Fibroblast of lung (primary cell): ENCODE measurements around the gene CCDC102A. TPM values are rescaled to one million over a fixed set of nuclear protein-coding genes. Genes with fewer than 3 reads are reported as not detected.

Source experiments
- DNase-seq, 2 donors: peaks; one replicate each; pipeline versions ENCODE4 v3.0.0 to v3.0.0-alpha.2; 2010; ENCODE audit warnings: low read depth in 2 of 2
- H2AFZ ChIP-seq: 2 replicates; pipeline ENCODE4 v1.5.1; 2012; ENCODE audit warnings: low read length, control low read depth, inconsistent platforms
- H3K27ac ChIP-seq: 2 replicates; pipeline ENCODE4 v1.5.1; 2011; ENCODE audit warnings: low read length, control low read depth; ENCODE audit not compliant: insufficient read depth
- H3K27me3 ChIP-seq: 2 replicates; pipeline ENCODE4 v1.5.1; 2011; ENCODE audit warnings: mild to moderate bottlenecking, low read length; ENCODE audit not compliant: control insufficient read depth, insufficient read depth
- H3K36me3 ChIP-seq: 2 replicates; pipeline ENCODE4 v1.5.1; 2011; ENCODE audit warnings: low read length; ENCODE audit not compliant: control insufficient read depth, insufficient read depth
- H3K4me1 ChIP-seq: 2 replicates; pipeline ENCODE4 v1.5.1; 2011; ENCODE audit warnings: low read length; ENCODE audit not compliant: control insufficient read depth, insufficient read depth; ENCODE audit errors: extremely low read depth
- H3K4me2 ChIP-seq: 2 replicates; pipeline ENCODE4 v1.5.1; 2011; ENCODE audit warnings: low read length, control low read depth; ENCODE audit not compliant: insufficient read depth; ENCODE audit errors: extremely low read depth
- H3K4me3 ChIP-seq, 4 experiments: fragments of 200-600 bp in 1 of 4; sonication (generic) in 1 of 4; replicated peaks in 1 of 4; 2 replicates each; pipeline ENCODE4 v1.5.1; 2011 to 2016; ENCODE audit warnings: low read length in 4 of 4, low read depth in 3 of 4, mild to moderate bottlenecking in 3 of 4, control low read depth in 2 of 4, inconsistent platforms in 1 of 4, mixed read lengths in 1 of 4; ENCODE audit not compliant: insufficient read depth in 1 of 4; ENCODE audit errors: control extremely low read depth in 1 of 4
- H3K79me2 ChIP-seq: 2 replicates; pipeline ENCODE4 v1.5.1; 2012; ENCODE audit warnings: mild to moderate bottlenecking, low read length, inconsistent platforms; ENCODE audit not compliant: control insufficient read depth, insufficient read depth
- H3K9ac ChIP-seq: 2 replicates; pipeline ENCODE4 v1.5.1; 2011; ENCODE audit warnings: mild to moderate bottlenecking, low read length, control low read depth; ENCODE audit not compliant: insufficient read depth
- H3K9me3 ChIP-seq: 2 replicates; pipeline ENCODE4 v1.5.1; 2012; ENCODE audit warnings: low read depth, low read length; ENCODE audit not compliant: control insufficient read depth, insufficient read depth
- H4K20me1 ChIP-seq: 2 replicates; pipeline ENCODE4 v1.5.1; 2011; ENCODE audit warnings: low read length; ENCODE audit not compliant: control insufficient read depth, insufficient read depth; ENCODE audit errors: extremely low read depth
- CTCF ChIP-seq, 2 donors: IDR thresholded peaks in 1 of 2; conservative IDR thresholded peaks in 1 of 2; 1 replicate in 1 of 2; 2 replicates in 1 of 2; pipeline ENCODE4 v1.5.1; 2011 to 2012; ENCODE audit warnings: low read length in 2 of 2, control low read depth in 1 of 2, inconsistent platforms in 1 of 2, low read depth in 1 of 2, mild to moderate bottlenecking in 1 of 2
- EZH2 ChIP-seq: IDR thresholded peaks from 2 replicates; pipeline ENCODE4 v1.5.1; 2012; ENCODE audit warnings: low read length, control low read depth, mild to moderate bottlenecking; ENCODE audit errors: missing control alignments
- polyA plus RNA-seq, 2 donors: library from polyadenylated mRNA; depleted of rRNA in 1 of 2; stranded (reverse) in 1 of 2; unstranded in 1 of 2; fragments of >200 nt; gene quantifications; 2 replicates each; pipeline ENCODE4 v1.2.1, GENCODE V29; 2011 to 2012; ENCODE audit warnings: missing spikeins in 1 of 2
- total RNA-seq: library from RNA; depleted of rRNA; stranded (reverse); fragments of >200 nt; gene quantifications from 2 replicates; pipeline ENCODE4 v1.2.1, GENCODE V29; 2014

Gene CCDC102A
- total and polyA plus RNA-seq, 2 donors (not counting 1 experiment from before 2014, with no cell fraction given), result 7.1 to 16.7 TPM

- H2AFZ ChIP-seq, result no peak overlapping the region
- H4K20me1 ChIP-seq, result no peaks in the 10 kb centered on the region
- no peak overlapping the region for H3K4me3 ChIP-seq
- H3K9me3 ChIP-seq, result no peaks in the 10 kb centered on the region
- H3K27ac ChIP-seq, result no peak overlapping the region
- H3K36me3 ChIP-seq, result peaks cover 22% of the 10 kb centered on the region
- H3K9ac ChIP-seq, result no peak overlapping the region
- H3K4me2 ChIP-seq, result no peak overlapping the region
- H3K27me3 ChIP-seq, result no peaks in the 10 kb centered on the region
- no peaks in the 10 kb centered on the region for H3K79me2 ChIP-seq
- TF ChIP-seq EZH2, result no peak
- no peak for TF ChIP-seq CTCF (conservative IDR thresholded peaks at IDR 0.05 in 1 of 2, IDR thresholded peaks at IDR 0.05 in 1 of 2; ENCODE audit: low read depth in 1 of 2, low read length in 2 of 2)
- H3K4me1 ChIP-seq, result peaks cover 4% of the 10 kb centered on the region
- no peak for DNase-seq
Measured at GRCh38 chr16:57473176-57473840, 63.1 kb downstream of the CCDC102A start.

GRCh38 chr16:57472665-57473060 lies 63.7 kb downstream of the CCDC102A start:
- no peaks in the 10 kb centered on the region for H3K27me3 ChIP-seq
- TF ChIP-seq CTCF (conservative IDR thresholded peaks at IDR 0.05 in 1 of 2, IDR thresholded peaks at IDR 0.05 in 1 of 2; ENCODE audit: low read depth in 1 of 2, low read length in 2 of 2) (no peak), EZH2 (no peak)
- peaks cover 4% of the 10 kb centered on the region for H3K4me1 ChIP-seq
- no peak overlapping the region for H3K9ac ChIP-seq
- no peaks in the 10 kb centered on the region for H4K20me1 ChIP-seq
- H3K4me3 ChIP-seq, result no peak overlapping the region
- peaks cover 22% of the 10 kb centered on the region for H3K36me3 ChIP-seq
- no peak overlapping the region for H3K4me2 ChIP-seq
- no peak overlapping the region for H3K27ac ChIP-seq
- no peak for DNase-seq
- no peaks in the 10 kb centered on the region for H3K79me2 ChIP-seq
- no peak overlapping the region for H2AFZ ChIP-seq
- H3K9me3 ChIP-seq, result no peaks in the 10 kb centered on the region

GRCh38 chr16:57471852-57472664 lies 64.3 kb downstream of the CCDC102A start:
- peak in 1 of 2 donors; percentile 4 for DNase-seq

More at GRCh38 chr16:57471852-57472664, 64.3 kb downstream of the CCDC102A start:
- peaks cover 4% of the 10 kb centered on the region for H3K4me1 ChIP-seq
- H3K4me2 ChIP-seq, result no peak overlapping the region
- no peak overlapping the region for H2AFZ ChIP-seq
- H3K9ac ChIP-seq, result no peak overlapping the region
- H3K27me3 ChIP-seq, result no peaks in the 10 kb centered on the region
- H3K4me3 ChIP-seq, result no peak overlapping the region
- no peaks in the 10 kb centered on the region for H3K9me3 ChIP-seq
- TF ChIP-seq EZH2 (no peak), CTCF (conservative IDR thresholded peaks at IDR 0.05 in 1 of 2, IDR thresholded peaks at IDR 0.05 in 1 of 2; ENCODE audit: low read depth in 1 of 2, low read length in 2 of 2) (no peak)
- H4K20me1 ChIP-seq, result no peaks in the 10 kb centered on the region
- no peaks in the 10 kb centered on the region for H3K79me2 ChIP-seq
- H3K36me3 ChIP-seq, result peaks cover 22% of the 10 kb centered on the region
- H3K27ac ChIP-seq, result no peak overlapping the region
